HG03103 (cell line): ENCODE data around the gene NEU1.
"Not testable (repeated sequence)": the region's sequence is repeated elsewhere in the genome, so short reads cannot be mapped to it uniquely, and the experiment has no call there.

Source experiments
- ATAC-seq: cut with Tn5 transposase; IDR thresholded peaks from one replicate; pipeline ENCODE4 v1.9.1; 2021; ENCODE audit warnings: low read depth; ENCODE audit not compliant: unreplicated experiment

The NEU1 gene

DNA sequence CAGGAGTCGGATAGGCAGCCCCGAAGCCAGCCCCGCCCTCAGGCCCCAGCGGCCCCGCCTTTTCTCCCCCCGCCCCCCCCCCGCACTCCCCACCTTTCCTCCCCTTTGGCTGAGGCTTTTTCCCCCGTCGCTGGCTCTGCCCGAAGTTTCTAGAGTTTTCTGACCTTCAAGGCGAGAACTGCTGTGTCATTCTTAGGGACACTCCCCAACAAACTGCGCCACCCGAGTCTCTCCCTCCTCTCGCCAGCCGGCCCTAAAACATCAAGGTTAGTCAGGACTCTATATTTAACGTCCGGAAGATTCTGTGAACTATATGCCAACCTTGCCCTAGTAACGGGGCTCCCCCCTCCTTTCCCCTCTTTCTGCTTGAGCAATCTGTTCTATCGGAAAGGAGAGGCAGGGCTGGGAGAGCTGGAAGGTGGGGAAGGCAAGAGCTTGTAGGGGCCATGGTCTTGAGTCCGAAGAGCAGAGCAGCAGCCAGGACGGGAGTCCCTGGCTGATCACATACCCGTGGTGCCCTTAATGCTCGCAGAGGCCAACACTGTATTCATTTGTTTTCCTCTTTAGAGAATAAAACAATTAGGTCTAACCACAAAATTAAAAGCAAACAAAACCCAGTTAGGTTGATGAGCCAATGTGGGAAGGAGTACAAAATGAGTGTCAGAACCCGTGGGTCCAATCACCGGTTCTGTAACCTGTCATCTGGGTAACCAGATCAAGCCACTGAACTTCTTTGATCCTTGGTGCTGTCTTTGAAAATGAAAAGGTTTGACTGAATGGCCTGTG is 40.4 kb downstream of the NEU1 start:
- peak; percentile 39 for ATAC-seq

DNA sequence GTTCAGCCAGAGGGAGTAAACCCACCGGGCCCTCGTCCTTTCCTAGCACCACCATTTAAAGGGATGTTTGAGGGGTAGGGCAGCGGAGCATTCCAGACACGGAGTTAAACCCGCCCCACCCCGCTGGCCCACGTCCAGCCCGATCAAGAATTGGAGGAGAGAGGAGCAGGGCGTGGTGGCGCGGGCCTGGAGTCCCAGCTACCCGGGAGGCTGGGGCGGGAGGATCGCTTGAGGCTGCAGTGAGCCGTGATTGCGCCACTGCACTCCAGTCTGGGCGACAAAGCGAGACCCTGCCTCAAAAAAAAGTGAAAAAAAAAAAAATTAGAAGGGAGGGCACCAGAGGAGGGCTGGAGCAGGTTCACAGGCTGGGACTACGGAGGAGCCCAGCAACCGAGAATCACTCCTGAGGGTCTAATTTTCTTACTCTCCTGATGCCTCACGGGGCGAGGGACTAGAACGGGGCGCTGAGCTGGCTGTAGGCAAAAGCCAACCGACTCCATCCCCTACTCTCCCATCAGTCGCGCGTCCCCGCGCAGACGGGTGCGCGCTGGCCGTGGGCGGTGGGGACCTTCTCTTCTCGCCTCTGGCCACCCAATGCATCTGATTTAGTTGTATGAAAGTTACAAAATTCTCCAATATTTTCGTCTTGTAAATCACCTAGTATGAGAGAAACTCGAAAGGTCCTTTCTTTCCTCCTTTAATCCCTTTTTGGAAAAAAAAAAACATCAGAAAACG is 41.2 kb downstream of the NEU1 start:
- no peak for ATAC-seq

DNA sequence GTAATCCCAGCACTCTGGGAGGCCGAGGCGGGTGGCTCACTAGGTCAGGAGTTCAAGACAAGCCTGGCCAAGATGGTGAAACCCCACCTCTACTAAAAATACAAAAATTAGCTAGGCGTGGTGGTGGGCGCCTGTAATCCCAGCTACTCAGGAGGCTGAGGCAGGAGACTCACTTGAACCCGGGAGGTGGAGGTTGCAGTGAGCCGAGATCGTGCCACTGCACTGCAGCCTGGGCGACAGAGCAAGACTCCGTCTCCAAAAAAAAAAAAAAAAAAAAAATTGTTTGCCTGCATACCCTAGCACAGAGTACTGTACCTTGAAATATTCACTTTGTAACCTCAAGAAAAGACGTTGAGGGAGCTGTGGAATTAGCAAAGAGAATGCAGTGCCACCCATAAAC is 42.2 kb downstream of the NEU1 start:
- not testable (repeated sequence) for ATAC-seq

DNA sequence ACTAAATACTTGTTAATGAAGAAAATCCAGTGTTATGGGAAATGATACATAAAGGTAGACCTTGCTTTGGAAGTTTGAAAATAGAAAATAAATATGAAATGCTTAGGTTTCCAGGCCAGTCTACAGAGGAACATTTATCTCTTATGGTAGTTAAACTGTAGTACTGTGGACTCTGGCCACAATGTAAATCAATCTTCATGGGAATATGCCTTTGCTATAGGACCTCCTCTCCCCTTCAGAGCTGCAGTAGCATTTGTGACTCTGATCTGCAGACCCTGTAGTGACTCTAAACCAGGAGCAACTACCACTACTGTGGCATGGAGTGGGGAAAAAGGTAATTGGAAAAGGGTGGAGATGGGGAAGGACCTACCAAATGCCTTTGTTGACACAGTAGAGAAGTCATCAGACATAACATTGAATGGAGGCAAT is 42.7 kb downstream of the NEU1 start:
- ATAC-seq = no peak

DNA sequence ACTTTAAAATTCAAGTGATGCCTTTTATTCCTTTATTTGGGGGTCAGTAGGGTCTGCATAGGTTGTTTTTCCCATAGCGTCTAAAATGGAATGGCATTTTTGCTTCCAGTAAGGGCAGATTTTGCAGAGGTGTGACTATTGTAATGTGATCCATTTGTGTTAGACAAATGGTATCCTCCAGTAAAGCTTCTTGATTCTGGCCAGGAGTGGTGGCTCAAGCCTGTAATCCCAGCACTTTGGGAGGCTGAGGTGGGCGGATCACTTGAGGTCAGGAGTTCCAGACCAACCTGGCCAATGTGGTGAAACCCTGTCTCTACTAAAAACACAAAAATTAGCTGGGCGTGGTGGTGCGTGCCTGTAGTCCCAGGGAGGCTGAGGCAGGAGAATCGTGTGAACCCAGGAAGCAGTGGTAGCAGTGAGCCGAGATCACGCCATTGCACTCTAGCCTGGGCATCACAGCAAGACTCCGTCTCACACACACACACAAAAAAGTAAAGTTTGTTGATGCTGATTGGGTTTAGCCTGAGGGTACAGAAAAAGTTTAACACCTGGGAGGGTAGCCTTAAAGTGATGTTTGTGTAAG is 44.6 kb downstream of the NEU1 start:
- ATAC-seq = not testable (repeated sequence)

DNA sequence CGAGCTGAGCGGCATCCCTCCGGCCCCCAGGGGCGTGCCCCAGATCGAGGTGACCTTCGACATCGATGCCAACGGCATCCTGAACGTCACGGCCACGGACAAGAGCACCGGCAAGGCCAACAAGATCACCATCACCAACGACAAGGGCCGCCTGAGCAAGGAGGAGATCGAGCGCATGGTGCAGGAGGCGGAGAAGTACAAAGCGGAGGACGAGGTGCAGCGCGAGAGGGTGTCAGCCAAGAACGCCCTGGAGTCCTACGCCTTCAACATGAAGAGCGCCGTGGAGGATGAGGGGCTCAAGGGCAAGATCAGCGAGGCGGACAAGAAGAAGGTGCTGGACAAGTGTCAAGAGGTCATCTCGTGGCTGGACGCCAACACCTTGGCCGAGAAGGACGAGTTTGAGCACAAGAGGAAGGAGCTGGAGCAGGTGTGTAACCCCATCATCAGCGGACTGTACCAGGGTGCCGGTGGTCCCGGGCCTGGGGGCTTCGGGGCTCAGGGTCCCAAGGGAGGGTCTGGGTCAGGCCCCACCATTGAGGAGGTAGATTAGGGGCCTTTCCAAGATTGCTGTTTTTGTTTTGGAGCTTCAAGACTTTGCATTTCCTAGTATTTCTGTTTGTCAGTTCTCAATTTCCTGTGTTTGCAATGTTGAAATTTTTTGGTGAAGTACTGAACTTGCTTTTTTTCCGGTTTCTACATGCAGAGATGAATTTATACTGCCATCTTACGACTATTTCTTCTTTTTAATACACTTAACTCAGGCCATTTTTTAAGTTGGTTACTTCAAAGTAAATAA is 45.3 kb downstream of the NEU1 start:
- not testable (repeated sequence) for ATAC-seq

DNA sequence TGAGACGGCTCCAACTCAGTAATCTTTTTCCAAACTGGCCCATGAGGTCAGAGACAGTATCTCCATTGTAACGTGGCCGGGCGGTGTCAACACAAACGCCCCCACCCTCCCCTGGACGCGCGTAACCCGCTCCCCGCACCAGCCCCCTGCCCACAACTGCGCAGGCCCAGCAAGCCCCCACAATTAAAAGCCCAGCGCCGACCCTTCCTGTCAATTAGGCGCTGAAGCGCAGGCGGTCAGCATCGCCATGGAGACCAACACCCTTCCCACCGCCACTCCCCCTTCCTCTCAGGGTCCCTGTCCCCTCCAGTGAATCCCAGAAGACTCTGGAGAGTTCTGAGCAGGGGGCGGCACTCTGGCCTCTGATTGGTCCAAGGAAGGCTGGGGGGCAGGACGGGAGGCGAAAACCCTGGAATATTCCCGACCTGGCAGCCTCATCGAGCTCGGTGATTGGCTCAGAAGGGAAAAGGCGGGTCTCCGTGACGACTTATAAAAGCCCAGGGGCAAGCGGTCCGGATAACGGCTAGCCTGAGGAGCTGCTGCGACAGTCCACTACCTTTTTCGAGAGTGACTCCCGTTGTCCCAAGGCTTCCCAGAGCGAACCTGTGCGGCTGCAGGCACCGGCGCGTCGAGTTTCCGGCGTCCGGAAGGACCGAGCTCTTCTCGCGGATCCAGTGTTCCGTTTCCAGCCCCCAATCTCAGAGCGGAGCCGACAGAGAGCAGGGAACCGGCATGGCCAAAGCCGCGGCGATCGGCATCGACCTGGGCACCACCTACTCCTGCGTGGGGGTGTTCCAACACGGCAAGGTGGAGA is 47.4 kb downstream of the NEU1 start, which contains the start of the genes HSPA1A and HSPA1L:
Gene HSPA1A, plus strand, starts transcription at position 519 of the 814 bp plus-strand sequence. Its CDS starts 214 bp downstream, at position 733.
Gene HSPA1L, minus strand, starts transcription at position 259 of the 814 bp plus-strand sequence. CDS start 3,311 bp downstream, outside the sequence.
- no peak for ATAC-seq

DNA sequence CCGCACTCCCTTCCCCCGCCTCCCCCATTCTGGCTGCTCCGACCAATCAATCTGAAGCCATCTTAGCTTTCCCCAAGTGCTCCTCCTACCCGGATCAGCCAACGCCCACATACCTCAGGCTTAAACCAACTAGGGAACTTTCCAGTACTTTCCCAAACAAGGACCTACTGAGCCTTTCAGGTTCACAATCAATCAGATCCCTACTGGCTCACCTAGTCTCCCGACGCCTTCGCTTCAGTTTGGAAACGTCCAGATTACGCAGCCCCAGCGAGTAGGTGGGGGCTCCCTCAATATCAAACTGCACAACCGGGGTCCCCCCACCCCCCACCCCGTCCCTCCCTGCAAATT is 48.0 kb downstream of the NEU1 start:
- ATAC-seq = no peak

DNA sequence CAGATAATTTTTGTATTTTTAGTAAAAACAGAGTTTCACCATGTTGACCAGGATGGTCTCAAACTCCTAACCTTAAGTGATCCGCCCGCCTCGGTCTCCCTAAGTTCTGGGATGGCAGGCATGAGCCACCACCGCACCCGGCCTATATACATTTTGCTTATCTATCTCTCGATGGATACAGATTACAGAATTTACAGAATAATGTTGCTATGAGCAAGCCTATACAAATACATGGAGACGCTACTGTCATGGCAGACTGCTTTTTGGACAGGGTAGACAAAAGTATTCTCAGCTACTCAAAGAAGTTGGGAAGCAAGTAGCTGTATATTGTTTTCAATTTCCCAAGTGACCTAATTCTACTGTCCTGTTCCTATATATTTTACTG is 49.2 kb downstream of the NEU1 start:
- ATAC-seq = no peak

DNA sequence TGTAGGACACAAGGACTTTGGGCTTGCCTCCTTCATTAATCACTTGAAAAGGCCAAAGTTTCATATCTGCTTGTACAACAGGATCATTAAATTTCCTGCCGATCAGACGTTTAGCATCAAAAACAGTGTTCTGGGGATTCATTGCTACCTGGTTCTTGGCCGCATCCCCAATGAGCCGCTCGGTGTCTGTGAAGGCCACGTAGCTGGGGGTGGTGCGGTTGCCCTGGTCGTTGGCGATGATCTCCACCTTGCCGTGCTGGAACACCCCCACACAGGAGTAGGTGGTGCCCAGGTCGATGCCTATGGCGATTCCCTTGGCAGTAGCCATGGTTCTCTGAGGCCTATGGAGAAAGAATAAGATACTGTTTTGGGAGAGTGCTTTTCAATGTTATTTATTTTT is 51.0 kb downstream of the NEU1 start:
- no peak for ATAC-seq

DNA sequence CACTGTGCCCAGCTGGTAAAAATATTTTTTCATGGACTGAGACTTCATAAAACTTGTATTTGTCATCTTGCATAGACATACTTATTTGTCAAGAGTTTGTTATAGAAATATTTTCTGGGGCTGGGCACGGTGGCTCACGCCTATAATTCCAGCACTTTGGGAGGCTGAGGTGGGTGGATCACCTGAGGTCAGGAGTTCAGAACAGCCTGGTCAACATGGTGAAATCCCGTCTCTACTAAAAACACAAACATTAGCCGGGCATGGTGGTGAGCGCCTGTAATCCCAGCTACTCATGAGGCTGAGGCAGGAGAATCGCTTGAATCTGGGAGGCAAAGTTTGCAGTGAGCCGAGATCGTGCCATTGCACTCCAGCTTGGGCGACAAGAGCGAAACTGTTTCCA is 54.0 kb downstream of the NEU1 start:
- not testable (repeated sequence) for ATAC-seq
